Tibial nerve (tissue), 3 donors: Measurements from ENCODE around the gene PRKAB1.

Source experiments
- CTCF ChIP-seq, 5 experiments: fragments of 200-600 bp in 3 of 5; fragments of 450-650 bp in 2 of 5; sonication (generic) in 3 of 5; IDR thresholded peaks; one replicate each; pipeline ENCODE4 v1.5.1; 2016 to 2019; ENCODE audit warnings: antibody characterized with exemption in 5 of 5, mild to moderate bottlenecking in 3 of 5, moderate library complexity in 2 of 5
- POLR2A ChIP-seq, 2 donors: fragments of 450-650 bp; IDR thresholded peaks; one replicate each; pipeline ENCODE4 v1.6.1; 2017; ENCODE audit warnings: antibody characterized with exemption in 2 of 2, mild to moderate bottlenecking in 2 of 2, moderate library complexity in 2 of 2

GRCh38 chr12:119645535-119646059 lies 22.3 kb upstream of the PRKAB1 start:
- no peak for TF ChIP-seq CTCF (IDR thresholded peaks at IDR 0.05)
- no peak for TF ChIP-seq POLR2A (IDR thresholded peaks at IDR 0.05)
